ENCODE results near the gene JUN.

The JUN gene

GRCh38 chr1:58833166-58833565 lies 49.3 kb upstream of the JUN start:
- POLR2A ChIA-PET: no interaction called here

GRCh38 chr1:58830291-58830690 lies 46.4 kb upstream of the JUN start:
- H3K27ac ChIP-seq (ENCODE audit: extremely low read depth, low read depth, low read length): no peak overlapping the region
- TF ChIP-seq SP7 (tag by site-specific recombination; IDR thresholded peaks at IDR 0.05) (no peak), ZNF174 (tag by site-specific recombination; IDR thresholded peaks at IDR 0.05) (no peak), ZNF169 (tag by site-specific recombination; IDR thresholded peaks at IDR 0.05) (no peak), ZNF768 (tag by site-specific recombination; IDR thresholded peaks at IDR 0.05) (no peak), ZNF280C (tag by site-specific recombination; IDR thresholded peaks at IDR 0.05) (no peak)
- TF ChIP-seq, protein P1, sequence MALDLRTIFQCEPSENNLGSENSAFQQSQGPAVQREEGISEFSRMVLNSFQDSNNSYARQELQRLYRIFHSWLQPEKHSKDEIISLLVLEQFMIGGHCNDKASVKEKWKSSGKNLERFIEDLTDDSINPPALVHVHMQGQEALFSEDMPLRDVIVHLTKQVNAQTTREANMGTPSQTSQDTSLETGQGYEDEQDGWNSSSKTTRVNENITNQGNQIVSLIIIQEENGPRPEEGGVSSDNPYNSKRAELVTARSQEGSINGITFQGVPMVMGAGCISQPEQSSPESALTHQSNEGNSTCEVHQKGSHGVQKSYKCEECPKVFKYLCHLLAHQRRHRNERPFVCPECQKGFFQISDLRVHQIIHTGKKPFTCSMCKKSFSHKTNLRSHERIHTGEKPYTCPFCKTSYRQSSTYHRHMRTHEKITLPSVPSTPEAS (tag by site-specific recombination; IDR thresholded peaks at IDR 0.05): no peak
- TF ChIP-seq, protein P2, sequence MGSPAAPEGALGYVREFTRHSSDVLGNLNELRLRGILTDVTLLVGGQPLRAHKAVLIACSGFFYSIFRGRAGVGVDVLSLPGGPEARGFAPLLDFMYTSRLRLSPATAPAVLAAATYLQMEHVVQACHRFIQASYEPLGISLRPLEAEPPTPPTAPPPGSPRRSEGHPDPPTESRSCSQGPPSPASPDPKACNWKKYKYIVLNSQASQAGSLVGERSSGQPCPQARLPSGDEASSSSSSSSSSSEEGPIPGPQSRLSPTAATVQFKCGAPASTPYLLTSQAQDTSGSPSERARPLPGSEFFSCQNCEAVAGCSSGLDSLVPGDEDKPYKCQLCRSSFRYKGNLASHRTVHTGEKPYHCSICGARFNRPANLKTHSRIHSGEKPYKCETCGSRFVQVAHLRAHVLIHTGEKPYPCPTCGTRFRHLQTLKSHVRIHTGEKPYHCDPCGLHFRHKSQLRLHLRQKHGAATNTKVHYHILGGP (tag by site-specific recombination; IDR thresholded peaks at IDR 0.05): no peak
- TF ChIP-seq, protein P3, sequence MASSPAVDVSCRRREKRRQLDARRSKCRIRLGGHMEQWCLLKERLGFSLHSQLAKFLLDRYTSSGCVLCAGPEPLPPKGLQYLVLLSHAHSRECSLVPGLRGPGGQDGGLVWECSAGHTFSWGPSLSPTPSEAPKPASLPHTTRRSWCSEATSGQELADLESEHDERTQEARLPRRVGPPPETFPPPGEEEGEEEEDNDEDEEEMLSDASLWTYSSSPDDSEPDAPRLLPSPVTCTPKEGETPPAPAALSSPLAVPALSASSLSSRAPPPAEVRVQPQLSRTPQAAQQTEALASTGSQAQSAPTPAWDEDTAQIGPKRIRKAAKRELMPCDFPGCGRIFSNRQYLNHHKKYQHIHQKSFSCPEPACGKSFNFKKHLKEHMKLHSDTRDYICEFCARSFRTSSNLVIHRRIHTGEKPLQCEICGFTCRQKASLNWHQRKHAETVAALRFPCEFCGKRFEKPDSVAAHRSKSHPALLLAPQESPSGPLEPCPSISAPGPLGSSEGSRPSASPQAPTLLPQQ (tag by site-specific recombination; IDR thresholded peaks at IDR 0.05): no peak

More at GRCh38 chr1:58833166-58833565, 49.3 kb upstream of the JUN start:
- Histone ChIP-seq H3K9me3 (ENCODE audit: control insufficient read depth, insufficient read depth, low read depth, low read length) (no peaks in the 10 kb centered on the region), H3K4me1 (ENCODE audit: control insufficient read depth, insufficient read depth, low read length) (no peaks in the 10 kb centered on the region), H3K4me3 (ENCODE audit: low read depth, low read length) (no peak overlapping the region), H3K36me3 (ENCODE audit: control insufficient read depth in 2 of 2, insufficient read depth in 1 of 2, low read length in 2 of 2) (no peaks in the 10 kb centered on the region), H3K27ac (ENCODE audit: extremely low read depth, low read depth, low read length) (no peak overlapping the region)
- CTCF ChIA-PET: no interaction called here
- no peak for TF ChIP-seq ZNF155 (tag by site-specific recombination; IDR thresholded peaks at IDR 0.05)
- TF ChIP-seq ZFHX2 (tag by site-specific recombination; conservative IDR thresholded peaks at IDR 0.05): no peak
- no peak for TF ChIP-seq ZFP41 (tag by site-specific recombination; IDR thresholded peaks at IDR 0.05; ENCODE audit: borderline replicate concordance)
- no peak for TF ChIP-seq ZFP37 (tag by site-specific recombination; IDR thresholded peaks at IDR 0.05)
- TF ChIP-seq ZNF600 (tag by site-specific recombination; IDR thresholded peaks at IDR 0.05): no peak
- TF ChIP-seq ZNF843 (tag by site-specific recombination; IDR thresholded peaks at IDR 0.05): no peak
- TF ChIP-seq OSR2 (tag by site-specific recombination; IDR thresholded peaks at IDR 0.05): no peak
- TF ChIP-seq ZNF280C (tag by site-specific recombination; IDR thresholded peaks at IDR 0.05): no peak
- TF ChIP-seq GLIS2 (tag by site-specific recombination; IDR thresholded peaks at IDR 0.05): no peak
- TF ChIP-seq ZBTB21 (tag by site-specific recombination; IDR thresholded peaks at IDR 0.05): no peak
- no peak for TF ChIP-seq ZNF792 (tag by site-specific recombination; IDR thresholded peaks at IDR 0.05)
- no peak for TF ChIP-seq ZNF157 (tag by site-specific recombination; IDR thresholded peaks at IDR 0.05)
- TF ChIP-seq, protein P4, sequence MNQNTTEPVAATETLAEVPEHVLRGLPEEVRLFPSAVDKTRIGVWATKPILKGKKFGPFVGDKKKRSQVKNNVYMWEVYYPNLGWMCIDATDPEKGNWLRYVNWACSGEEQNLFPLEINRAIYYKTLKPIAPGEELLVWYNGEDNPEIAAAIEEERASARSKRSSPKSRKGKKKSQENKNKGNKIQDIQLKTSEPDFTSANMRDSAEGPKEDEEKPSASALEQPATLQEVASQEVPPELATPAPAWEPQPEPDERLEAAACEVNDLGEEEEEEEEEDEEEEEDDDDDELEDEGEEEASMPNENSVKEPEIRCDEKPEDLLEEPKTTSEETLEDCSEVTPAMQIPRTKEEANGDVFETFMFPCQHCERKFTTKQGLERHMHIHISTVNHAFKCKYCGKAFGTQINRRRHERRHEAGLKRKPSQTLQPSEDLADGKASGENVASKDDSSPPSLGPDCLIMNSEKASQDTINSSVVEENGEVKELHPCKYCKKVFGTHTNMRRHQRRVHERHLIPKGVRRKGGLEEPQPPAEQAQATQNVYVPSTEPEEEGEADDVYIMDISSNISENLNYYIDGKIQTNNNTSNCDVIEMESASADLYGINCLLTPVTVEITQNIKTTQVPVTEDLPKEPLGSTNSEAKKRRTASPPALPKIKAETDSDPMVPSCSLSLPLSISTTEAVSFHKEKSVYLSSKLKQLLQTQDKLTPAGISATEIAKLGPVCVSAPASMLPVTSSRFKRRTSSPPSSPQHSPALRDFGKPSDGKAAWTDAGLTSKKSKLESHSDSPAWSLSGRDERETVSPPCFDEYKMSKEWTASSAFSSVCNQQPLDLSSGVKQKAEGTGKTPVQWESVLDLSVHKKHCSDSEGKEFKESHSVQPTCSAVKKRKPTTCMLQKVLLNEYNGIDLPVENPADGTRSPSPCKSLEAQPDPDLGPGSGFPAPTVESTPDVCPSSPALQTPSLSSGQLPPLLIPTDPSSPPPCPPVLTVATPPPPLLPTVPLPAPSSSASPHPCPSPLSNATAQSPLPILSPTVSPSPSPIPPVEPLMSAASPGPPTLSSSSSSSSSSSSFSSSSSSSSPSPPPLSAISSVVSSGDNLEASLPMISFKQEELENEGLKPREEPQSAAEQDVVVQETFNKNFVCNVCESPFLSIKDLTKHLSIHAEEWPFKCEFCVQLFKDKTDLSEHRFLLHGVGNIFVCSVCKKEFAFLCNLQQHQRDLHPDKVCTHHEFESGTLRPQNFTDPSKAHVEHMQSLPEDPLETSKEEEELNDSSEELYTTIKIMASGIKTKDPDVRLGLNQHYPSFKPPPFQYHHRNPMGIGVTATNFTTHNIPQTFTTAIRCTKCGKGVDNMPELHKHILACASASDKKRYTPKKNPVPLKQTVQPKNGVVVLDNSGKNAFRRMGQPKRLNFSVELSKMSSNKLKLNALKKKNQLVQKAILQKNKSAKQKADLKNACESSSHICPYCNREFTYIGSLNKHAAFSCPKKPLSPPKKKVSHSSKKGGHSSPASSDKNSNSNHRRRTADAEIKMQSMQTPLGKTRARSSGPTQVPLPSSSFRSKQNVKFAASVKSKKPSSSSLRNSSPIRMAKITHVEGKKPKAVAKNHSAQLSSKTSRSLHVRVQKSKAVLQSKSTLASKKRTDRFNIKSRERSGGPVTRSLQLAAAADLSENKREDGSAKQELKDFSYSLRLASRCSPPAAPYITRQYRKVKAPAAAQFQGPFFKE (tag by site-specific recombination; IDR thresholded peaks at IDR 0.05; ENCODE audit: borderline replicate concordance): no peak
- no peak for TF ChIP-seq ZNF138 (tag by site-specific recombination; IDR thresholded peaks at IDR 0.05; ENCODE audit: borderline replicate concordance)
- TF ChIP-seq ZNF112 (tag by site-specific recombination; IDR thresholded peaks at IDR 0.05): no peak
- TF ChIP-seq ZNF610 (tag by site-specific recombination; IDR thresholded peaks at IDR 0.05; ENCODE audit: borderline replicate concordance): no peak
- no peak for TF ChIP-seq ZNF76 (tag by site-specific recombination; IDR thresholded peaks at IDR 0.05; ENCODE audit: borderline replicate concordance, low read depth)

More at GRCh38 chr1:58830291-58830690, 46.4 kb upstream of the JUN start:
- Histone ChIP-seq H3K4me1 (ENCODE audit: control insufficient read depth, insufficient read depth, low read length) (no peaks in the 10 kb centered on the region), H3K4me3 (ENCODE audit: low read depth, low read length) (no peak overlapping the region), H3K36me3 (ENCODE audit: control insufficient read depth in 2 of 2, insufficient read depth in 1 of 2, low read length in 2 of 2) (no peaks in the 10 kb centered on the region), H3K9me3 (ENCODE audit: control insufficient read depth, insufficient read depth, low read depth, low read length) (0 out of 2 replicates have a peak, but pooled peaks cover 2% of the 10 kb centered on the region)
- POLR2A ChIA-PET: no interaction called here
- CTCF ChIA-PET: no interaction called here
